T-helper 2 cell treated with Interferon-gamma antibody and Interleukin-4, amounts not matched to agents 100 ng/mL and 5 ng/mL, for 36 hours (primary cell): Measurements from ENCODE around the gene SOBP. TPM values are rescaled to one million over a fixed set of nuclear protein-coding genes. Genes with fewer than 3 reads are reported as not detected.

Experiments
- intact Hi-C: fragments of 100-400 bp; cut with micrococcal nuclease; formaldehyde crosslinking; loops from one replicate; pipeline ENCODE4 v1.15.1; 2023
- total RNA-seq: library from RNA; stranded (reverse); gene quantifications from 2 replicates; pipeline ENCODE4 v1.2.3, GENCODE V29; 2022

SOBP gene
- total RNA-seq, 1 donor from 2014 or later = 0.09 TPM

GRCh38 chr6:107612762-107613415 is 123.0 kb downstream of the SOBP start:
- intact Hi-C loops = no loop called here

DNA sequence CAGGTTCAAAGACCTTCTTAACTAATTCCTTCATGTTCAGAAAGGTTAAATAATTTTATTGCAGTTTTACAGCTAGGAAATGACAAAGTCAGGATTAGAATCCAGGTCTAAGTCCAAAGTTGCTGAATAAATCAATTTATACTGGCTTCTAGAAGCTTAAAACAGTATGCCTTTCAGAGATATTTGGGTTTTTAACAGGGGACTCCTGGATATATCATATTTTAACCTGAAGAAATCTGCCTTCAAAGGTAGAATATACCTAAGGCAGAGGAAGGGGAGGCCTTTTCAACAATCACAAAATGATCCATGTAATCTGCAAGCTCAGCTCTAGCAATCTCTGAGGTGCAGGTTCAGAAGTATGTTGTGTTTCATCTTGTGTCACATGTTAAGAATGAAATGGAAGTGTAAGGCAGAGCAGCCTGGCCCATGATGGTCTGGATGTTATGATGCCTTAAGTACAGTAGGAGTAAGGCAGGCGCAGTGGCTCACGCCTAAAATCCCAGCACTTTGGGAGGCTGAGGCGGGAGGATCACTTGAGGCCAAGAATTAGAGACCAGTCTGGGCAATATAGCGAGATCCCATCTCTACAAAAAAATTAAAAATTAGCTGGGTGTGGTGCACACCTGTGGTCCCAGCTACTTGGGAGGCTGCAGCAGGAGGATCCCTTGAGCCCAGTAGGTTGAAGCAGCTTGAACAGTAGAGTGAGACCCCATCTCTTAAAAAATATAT is 123.9 kb downstream of the SOBP start:
- intact Hi-C loops = no loop called here

DNA sequence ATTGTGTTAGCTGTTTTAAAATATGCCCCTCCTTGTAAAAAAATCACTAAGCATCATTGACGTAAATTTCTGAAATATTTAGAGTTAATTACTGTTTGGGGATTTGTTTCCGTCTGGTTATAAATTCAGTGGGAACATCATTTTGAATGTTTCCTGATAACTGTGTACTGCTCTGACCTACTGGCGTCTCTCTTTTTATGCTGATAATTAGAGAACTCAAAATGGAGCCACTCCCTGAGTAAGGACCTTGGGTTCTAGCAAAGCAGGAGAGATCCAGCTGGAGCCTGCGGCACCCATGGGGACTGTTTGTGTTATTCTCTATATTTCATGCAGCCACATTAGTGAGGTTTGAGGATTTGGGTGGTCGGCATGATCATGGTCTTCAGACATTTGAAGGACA is 124.9 kb downstream of the SOBP start:
- intact Hi-C loops = no loop called here

- intact Hi-C loops = no loop called here
Measured at GRCh38 chr6:107616775-107617174, 126.9 kb downstream of the SOBP start.

DNA sequence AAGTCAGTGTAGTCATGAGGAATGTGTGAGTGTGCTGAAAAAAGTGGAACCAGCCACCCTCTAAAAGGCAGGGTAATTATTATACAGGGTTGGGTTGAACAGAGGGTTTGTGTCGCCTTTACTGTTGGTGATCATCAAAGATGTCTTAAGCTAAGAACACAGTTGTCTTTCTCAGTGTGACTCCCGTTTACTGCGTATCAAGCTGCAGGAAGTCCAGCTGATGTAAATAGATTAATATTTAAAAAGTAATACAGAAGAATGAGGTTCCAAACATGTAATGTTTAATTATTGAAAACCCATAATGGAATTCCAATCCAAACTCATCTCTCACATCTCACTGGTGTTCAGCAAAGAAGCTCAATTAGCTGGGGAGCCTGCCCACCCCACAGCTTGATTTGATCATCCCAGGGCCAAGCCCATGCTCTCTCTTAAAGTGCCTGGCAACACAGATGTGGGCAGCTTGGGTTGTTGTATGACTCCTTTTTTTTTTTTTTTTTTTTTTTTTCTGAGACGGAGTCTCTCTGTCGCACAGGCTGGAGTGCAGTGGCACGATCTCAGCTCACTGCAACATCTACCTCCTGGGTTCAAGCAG is 127.5 kb downstream of the SOBP start:
- intact Hi-C loops = no loop called here

- intact Hi-C loops = loop anchor here (2.0 kb wide), 1 partner anchor 40 kb away; no protein-coding TSS in a partner anchor
Measured at GRCh38 chr6:107618672-107619071, 128.8 kb downstream of the SOBP start.

DNA sequence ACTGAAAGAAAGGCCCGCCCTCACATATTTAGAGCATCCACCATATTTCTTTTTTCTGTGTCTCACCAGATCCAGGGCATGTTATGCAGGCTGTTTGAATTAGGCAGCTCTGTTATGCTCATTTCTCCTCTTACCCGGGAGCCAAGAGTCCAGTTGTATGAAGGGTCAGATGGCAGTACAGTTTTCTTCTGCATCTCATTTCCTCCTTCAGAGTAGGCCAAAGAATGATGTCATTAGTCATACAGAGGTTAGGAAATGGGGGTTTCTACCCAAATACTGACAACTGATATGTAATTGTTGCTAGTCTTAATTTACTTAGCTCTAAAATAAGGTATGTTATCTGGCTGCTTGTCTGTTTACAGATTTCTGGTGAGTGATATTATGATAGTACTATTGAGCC is 130.8 kb downstream of the SOBP start:
- intact Hi-C loops = no loop called here

DNA sequence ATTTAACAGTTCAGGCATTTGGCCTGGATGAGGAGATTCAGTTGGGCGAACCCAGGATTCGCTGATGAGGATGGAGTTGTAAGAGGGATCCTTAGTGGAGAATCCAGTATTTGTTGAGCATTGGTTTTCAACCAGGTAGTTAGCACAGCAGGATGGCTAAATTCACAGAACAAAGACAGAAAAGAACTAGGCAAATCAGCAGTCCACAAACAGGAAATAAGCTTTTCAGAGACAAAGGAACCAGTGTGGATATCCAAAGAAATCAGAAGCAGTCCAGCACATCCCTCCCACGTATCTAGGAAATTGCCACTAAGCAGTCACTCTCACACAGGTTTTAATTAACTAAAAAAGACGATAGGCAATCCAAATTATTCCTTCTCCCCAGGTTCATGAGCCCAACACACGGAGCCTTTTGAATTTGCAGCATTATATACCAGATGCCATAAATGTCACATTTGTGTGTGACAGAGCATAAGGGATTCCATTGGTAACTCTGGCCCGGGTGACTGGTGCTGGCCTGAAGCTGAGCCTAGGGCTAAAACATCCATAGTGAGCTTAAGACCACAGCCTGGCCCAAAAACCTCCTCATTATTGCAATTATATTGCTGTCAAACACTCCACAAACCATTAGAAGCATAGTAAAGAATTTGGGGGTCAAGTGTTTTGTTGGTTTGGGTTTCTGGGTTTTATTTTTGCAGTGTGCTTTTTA is 131.5 kb downstream of the SOBP start:
- intact Hi-C loops = no loop called here

GRCh38 chr6:107622269-107622668 is 132.4 kb downstream of the SOBP start:
- intact Hi-C loops = no loop called here

- intact Hi-C loops = no loop called here
Measured at GRCh38 chr6:107624050-107624449, 134.1 kb downstream of the SOBP start.

GRCh38 chr6:107624541-107624940 is 134.6 kb downstream of the SOBP start:
- intact Hi-C loops = no loop called here

DNA sequence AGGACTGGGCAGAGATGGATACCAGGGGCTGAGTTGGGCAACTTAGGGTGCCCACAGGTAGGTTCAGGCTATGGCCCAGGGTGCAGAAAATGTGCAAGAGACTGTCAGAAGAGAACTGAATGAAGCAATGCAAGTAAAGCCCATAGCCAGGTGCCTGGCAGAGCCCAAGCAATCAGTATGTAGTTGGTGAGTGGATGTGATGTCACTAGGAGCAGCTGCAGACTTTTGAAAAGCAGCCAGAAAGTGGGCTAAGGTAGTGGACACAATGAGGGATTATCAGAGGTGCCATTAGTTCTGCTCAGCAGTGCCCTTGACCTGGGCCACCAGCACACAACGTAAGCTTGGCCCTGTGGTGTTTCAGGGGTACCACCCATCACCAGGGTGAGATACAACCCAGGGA is 135.3 kb downstream of the SOBP start:
- intact Hi-C loops = no loop called here

DNA sequence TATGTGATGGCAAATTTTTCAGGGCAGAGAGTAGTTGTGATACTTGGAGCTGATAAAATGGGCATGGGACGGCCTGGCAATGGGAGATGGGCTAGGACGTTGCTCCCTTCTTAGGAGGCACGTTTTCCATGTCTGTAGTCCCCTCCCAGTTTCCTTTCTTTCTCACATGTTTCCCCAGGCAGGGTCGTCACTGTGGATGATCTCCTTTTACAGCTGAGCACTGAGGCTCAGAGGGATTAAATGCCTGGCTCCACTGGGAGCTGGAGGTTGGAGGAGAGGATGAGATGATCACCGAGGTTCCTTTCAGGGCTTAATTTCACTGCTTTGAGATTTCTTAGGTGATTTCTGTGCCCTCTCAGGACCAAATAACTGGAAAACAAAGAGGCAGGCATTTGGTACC is 136.7 kb downstream of the SOBP start:
- intact Hi-C loops = no loop called here

- intact Hi-C loops = no loop called here
Measured at GRCh38 chr6:107627969-107628368, 138.1 kb downstream of the SOBP start.

GRCh38 chr6:107628878-107629277 is 139.0 kb downstream of the SOBP start:
- intact Hi-C loops = no loop called here

GRCh38 chr6:107629548-107630129 is 139.7 kb downstream of the SOBP start:
- intact Hi-C loops = no loop called here

- intact Hi-C loops = no loop called here
Measured at GRCh38 chr6:107630348-107630977, 140.5 kb downstream of the SOBP start.

- intact Hi-C loops = no loop called here
Measured at GRCh38 chr6:107632381-107633136, 142.6 kb downstream of the SOBP start.

- intact Hi-C loops = no loop called here
Measured at GRCh38 chr6:107633680-107634323, 143.9 kb downstream of the SOBP start.
